ENCODE results near the gene NRP2.

DNA sequence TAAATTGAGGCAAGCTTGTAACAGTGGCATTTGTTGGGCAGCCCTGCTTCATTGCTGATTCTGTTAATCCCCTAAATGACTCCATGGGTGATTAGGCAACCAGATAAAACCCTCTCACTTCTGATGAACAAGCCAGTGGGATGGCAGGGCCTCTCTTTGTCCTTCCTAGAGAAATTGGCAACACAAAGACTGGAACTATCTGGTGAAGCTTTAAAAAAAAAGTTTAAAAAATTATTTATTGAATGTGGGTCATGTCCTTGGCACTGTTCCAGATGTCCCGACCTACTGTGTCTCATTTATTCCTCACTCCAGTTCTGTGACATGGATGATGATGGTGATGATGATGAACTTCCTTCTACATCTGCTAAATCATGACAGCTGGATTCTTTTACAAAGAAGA lies 30.8 kb downstream of the NRP2 start:
- TF ChIP-seq, protein P1, sequence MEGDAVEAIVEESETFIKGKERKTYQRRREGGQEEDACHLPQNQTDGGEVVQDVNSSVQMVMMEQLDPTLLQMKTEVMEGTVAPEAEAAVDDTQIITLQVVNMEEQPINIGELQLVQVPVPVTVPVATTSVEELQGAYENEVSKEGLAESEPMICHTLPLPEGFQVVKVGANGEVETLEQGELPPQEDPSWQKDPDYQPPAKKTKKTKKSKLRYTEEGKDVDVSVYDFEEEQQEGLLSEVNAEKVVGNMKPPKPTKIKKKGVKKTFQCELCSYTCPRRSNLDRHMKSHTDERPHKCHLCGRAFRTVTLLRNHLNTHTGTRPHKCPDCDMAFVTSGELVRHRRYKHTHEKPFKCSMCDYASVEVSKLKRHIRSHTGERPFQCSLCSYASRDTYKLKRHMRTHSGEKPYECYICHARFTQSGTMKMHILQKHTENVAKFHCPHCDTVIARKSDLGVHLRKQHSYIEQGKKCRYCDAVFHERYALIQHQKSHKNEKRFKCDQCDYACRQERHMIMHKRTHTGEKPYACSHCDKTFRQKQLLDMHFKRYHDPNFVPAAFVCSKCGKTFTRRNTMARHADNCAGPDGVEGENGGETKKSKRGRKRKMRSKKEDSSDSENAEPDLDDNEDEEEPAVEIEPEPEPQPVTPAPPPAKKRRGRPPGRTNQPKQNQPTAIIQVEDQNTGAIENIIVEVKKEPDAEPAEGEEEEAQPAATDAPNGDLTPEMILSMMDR (IDR thresholded peaks at IDR 0.05), result no peak
- TF ChIP-seq POLR2A (IDR thresholded peaks at IDR 0.05) (no peak), POLR2AphosphoS5 (IDR thresholded peaks at IDR 0.05) (no peak)

All from prostate gland (tissue), 2 donors.